ENCODE data around the gene HERC2.
A peak's percentile ranks its signal among the peaks of the same experiment; 100 is the strongest.
"Not testable (repeated sequence)": the region's sequence is repeated elsewhere in the genome, so short reads cannot be mapped to it uniquely, and the experiment has no call there.

Gene HERC2

DNA sequence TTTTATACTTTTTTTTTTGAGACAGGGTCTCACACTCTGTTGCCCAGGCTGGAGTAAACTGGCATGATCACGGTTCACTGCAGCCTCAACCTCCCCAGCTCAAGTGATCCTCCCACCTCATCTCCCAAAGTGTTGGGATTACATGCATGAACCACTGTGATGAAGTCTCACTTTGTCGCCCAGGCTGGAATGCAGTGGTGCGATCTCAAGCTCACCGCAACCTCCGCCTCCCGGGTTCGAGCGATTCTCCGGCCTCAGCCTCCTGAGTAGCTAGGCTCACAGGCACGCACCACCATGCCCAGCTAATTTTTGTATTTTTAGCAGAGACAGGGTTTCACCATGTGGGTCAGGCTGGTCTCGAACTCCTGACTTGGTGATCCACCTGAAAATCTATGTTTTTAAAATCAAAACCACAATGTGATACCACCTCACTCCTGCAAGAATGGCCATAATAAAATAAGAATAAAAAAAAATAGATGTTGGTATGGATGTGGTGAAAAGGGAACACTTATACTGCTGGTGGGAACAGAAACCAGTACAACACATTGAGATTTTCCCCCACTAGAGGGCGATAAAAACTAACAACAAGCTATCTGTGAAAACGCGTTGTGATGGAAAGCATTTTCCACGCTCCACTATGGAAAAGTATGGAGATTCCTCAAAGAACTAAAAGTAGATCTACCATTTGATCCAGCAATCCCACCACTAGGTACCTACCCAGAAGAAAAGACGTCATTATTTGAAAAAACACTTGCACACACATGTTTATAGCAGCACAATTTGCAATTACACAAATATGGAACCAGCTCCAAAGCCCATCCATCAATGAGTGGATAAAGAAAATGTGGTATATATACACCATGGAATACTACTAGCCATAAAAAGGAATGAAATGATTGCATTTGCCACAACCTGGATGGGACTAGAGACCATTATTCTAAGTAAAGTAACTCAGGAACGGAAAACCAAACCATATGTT, 196.0 kb downstream of the HERC2 start:
- DNase-seq, result peak; percentile 54

DNA sequence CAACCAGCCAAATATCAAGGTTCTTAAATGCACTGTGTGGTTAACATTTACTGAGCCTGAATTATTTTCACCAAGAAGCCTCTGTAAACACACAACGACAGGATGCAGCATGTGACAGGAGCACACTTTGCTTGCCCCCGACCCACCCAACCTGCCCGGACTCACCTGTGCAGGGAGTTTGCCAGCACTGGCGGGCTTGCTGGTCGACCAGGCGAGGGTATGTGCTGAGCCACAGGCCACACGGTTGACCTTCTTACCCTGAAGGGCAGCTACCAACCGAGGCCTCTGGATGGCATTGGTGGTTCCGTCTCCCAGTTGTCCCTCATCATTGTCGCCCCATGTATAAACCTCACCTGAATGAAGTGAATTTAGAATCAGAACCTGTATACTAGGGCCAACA, 197.1 kb downstream of the HERC2 start:
- no peak for DNase-seq

DNA sequence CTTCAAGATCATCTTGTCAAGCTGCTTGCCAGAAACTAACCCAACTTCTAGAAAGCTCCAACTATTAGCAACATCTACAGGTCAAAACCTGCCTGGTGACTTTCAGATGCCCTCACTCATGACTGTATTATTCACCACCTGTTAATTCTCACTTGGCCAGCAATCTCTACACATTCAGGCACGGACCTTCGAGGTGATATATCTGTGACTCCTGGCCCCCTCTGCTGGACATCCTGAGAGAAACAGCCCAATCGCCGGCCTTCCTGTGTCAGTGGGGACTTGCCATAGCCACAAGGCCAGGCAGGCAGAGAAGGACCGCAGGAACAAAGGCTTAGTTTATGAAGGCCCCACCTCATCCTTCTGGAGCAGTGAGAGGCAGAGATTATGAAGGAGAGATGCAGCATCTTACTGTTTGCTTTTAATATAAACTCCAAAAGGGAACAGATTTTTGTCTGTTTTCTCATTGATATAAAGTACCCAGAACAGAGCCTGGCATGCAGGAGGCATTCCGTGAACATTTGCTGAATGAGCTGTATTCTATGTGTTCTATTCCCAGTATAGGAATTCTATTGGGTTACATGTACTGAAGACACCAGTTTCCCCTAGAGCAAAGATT, 198.5 kb downstream of the HERC2 start:
- peak; percentile 63 for DNase-seq

DNA sequence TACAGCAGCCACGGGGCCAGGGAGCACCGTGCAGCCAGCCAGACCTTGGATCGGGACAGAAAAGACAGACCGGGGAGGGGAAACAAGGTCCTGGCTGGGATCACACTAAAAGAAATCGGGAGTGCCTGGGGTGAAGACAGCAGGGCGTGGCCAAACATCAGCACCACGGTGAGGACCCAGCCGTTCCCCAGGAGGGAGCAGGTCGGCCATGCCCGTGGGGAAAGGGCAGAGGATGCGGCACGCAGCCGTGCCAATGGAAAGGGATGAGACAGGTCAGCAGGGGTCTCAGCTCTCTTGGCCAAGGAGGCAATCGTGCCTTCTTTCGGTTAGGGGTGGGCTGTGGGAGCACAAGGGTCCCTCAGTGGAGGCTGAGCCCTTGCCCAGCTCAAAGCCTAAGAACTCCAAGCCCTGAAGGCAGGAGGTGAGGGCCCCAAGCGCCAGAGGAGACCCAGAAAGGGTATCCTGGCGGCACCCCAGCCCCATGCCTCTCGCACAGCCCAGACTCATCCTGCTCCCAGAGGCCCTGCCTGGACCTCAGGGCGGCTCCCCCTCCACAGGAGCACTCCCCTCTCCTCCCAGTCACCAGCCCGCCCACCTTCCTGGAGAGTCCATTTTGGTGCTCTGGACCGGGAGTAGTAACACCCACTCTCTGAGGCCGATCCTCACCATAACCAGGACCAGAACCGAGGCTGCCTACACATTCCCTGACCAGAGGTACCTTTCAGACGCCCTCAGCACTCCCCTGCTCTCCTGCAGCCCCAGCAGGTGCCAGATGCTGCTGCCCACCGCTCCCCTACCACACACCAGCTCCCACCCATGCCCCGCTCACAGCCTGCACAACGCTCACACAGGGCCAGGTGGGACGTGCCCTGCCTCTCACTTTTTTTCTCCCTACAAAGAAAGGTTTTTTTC, 199.7 kb downstream of the HERC2 start:
- DNase-seq, result no peak

DNA sequence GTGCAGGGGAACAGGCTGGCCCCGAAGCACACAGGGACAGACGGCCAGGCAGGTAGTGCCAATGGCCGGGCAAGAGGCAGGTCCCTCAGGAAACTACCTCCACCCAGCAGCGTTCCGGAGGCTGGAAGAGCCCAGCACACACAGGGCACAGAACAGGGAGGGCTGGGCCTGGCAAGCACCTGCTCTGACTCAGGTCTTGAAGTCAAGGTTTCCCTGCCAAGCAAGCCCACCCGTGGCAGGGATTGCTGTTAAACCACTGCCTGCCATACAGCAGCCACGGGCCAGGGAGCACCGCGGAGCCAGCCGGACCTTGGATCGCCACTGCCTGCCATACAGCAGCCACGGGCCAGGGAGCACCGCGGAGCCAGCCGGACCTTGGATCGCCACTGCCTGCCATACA, 200.4 kb downstream of the HERC2 start:
- not testable (repeated sequence) for DNase-seq

DNA sequence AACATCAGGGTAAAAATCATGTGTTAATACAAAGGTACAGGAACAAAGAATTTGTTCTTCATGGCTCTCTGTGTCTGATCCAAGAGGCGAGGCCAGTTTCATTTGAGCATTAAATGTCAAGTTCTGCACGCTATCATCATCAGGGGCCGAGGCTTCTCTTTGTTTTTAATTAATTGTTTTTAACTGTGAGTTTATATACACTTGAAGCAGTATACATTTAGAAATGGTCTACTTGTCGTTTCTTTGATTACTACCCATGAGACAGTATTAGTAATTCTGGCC, 201.7 kb downstream of the HERC2 start:
- no peak for DNase-seq

DNA sequence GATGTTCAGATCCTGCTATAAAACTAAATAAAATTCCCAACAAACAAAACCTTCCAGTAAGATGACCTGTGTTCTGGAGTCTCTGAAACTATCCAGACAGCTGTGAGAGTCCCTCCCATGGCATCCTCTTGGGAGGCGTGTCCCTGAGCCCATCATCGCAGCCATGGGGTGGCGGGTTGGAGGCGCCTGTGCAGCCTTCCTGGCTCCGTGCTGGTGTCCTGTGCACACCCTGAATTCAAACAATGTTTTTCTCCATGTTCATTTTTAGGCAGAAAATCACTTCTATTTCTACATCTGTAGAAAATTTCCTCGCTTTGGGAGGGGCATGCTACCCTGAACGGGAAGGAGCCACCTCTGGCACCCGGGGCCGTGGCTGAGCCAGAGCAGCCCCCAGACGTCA, 203.4 kb downstream of the HERC2 start:
- DNase-seq, result no peak

GRCh38 chr15:28118083-28118482, 203.9 kb downstream of the HERC2 start:
- DNase-seq, result no peak

DNA sequence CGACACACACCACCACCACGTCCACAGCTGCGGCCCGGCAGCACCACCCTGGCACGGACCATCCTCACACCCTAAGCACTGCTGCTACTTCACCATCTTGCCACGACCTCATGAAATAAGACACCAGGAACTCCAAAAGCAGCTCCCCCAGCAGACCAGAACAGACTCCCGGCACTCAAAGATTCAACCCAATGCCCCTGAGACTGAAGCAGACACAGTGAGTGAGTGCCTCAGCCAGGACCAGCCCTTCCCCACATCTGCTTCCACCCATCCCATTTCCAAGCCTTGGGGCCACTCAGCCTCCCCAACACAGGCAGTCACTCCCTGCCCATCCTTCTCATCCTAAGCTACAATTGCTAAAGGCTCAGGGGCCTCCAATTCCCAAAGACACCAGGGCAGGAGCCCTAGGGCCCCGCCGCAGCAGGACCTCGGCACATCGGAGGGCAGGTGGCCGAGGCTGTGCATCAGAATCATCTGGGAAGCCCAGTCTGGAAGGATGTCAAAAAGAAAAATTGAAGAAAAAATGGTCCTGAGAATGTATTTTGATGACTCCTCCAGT, 204.5 kb downstream of the HERC2 start:
- no peak for DNase-seq

DNA sequence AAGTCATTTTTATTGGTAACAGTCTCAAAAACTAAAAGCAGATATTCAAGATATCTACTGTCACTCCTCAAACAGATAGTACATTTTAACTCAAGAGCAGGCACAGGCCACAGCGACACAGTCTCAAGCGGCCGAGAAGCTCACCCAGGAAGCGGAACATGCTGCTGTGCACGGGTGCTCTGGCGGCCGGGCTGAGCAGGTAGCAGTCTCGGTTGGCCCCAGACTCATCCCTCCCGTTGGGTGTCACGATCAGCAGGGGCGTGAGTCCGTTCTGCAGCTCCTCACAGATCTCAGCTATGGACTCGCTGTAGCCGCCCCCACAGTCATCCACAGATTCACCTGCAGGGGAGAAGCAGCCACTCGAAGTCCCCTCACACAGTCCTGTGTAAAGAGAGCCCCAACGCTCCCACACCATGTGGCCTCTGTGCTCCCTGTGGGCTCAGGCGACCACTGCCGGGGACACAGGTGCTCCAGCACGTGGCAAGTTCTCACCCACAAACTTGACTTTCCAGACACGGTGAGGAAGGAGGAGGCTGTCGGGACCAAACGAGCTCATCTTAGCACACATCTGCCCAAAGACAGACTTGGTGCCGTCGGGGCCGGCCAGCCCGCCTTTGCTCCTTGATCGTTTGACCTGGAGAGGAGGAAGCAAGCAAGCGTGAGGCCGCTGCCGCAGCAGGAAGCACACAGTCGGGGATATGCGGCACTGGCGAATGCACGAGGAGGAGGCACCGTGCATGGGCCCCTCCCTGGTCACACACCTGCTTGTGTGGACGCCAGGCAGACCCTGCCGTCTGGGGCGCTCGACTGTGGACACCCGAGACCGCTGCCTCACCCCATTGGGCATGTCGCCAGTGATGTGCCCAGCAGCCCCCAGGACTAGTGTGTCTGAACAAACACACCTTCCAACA, 205.2 kb downstream of the HERC2 start:
- DNase-seq, result no peak

- DNase-seq, result no peak
Observed at GRCh38 chr15:28115871-28116270, 206.1 kb downstream of the HERC2 start.

DNA sequence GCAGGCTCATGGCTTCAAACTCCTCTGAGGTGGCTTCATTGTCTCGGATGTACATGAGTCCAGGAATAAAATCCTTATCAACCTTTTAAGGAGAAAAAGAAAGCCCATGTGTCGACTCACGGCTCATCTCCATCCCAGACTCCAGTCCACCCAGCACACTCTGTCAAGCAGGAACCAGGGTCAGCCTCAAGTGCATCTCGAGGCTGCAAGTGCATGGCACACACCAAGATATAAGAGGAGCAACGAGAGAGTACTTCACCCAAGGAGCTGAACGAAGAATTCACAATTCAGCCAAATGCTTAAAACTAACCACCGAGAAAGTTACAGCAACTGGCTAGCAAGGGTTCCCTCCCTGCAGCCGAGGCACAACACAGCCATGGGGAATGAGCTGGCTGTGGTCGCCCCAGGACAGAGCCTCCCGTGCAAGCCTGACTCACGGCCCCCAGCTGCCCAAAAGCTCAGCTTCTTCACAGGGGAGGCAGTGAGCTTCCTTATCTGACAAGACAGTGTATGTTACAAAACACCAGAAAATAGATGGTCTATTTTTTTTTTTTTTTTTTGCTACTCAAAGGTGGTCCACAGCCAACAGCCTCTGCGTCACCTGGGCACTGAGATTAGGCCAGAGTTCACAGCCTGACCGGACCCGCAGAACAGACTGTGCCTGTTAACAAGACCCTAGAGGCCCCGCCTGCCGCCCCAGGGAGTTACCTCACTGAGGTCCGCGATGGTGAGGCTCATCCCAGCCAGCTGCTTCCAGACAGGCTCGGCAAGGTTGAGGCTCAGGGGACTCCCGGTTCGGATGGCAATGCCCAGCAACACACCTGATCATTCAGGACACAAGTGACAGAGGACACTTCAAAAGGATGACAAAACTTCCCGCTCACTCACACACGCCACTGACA, 207.0 kb downstream of the HERC2 start:
- no peak for DNase-seq

DNA sequence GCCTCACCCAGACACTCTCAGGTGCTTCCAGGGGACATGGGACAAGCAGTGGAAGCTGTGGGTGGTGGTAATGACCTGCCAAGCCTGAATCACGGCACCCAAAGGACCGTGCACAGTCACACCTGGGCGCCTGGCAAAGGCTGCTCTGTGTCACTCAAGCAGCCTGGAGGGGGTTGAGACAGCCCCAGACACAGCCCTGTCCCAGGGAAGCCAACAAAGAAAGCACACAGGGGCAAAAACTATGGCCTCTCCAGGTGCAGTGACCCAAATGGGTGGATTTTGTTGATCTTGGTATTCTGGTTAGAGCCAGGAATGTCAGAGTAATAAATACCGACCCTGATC, 207.9 kb downstream of the HERC2 start:
- no peak for DNase-seq

DNA sequence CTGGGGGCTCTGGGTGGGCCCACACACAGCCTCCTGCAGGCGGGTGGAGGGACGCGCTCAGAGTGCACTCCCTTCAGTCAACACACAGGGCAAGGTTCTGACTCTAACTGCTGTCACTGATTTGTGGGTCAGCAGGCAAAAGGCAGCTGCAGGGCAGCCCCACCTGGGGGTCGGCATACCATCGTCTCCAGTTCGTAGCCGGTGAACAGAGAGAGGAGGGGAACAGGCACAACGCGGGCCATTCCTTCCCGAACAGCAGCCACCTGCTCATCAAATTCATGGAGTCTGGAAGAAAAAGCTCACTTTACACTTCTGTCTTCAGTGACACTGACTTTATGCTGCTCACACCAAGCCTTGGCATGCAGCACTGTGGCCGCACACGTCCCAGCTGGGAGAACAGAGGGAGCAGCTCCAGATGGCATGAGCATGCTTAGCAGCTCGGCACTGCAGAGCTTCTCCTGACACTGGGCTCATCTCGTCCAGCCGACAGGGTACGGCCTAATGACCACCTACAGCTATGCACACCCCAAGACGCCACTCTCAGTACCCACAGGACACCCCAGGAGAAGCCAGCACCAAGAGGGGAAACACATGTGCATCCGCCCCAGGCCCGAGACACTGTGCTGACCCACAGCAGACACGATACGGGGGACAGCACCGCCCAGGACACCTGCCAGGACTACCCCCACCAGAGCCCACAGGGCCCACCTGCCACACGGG, 208.4 kb downstream of the HERC2 start:
- no peak for DNase-seq

- DNase-seq, result no peak
Observed at GRCh38 chr15:28112962-28113361, 209.0 kb downstream of the HERC2 start.

GRCh38 chr15:28112101-28112760, 209.7 kb downstream of the HERC2 start:
- no peak for DNase-seq

DNA sequence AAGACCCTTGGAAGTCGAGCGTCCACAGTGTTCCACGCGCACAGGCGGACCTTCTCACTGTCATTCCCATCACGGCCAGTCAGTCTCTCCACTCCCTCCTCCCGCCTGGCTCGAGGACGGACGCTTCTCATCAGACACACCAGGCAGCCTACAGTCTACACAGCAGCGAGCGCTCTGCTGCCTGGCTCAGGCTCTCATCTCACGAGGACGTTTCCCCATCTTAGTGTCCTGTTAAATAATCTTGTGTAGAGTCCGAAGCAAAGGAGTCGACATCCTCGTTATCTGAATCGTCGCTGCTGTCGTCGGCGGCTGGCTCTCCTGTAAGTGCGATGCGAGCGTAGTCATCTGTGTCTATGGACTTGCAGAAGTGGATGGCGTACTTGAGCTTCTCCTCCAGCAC, 210.4 kb downstream of the HERC2 start:
- DNase-seq, result no peak

DNA sequence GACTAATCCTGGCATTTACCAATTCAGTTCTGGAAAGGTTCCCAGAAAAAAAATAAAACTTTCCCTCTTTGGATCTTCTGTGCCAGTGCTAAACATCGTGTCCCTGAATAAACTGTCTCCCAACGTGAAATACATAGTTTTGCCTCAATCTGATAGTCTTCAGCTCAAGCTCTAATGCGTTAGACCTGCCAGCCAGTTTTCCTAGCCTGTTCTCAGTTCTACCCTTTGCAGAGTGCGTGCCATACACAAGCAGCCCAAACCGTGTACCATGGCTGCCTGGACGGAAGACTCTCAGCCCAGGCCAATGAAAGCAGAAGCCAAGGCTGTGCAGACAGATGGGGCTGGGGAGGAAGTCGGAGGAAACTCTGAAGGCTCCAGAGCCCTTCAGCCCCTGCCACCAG, 211.5 kb downstream of the HERC2 start:
- DNase-seq, result no peak

GRCh38 chr15:28109626-28110455, 212.1 kb downstream of the HERC2 start:
- DNase-seq, result no peak

Measured in fibroblast of skin of right biceps (primary cell).